NCI-H2227 (cell line): Measurements from ENCODE around the gene CELA3A.
"Not testable (repeated sequence)": the region's sequence is repeated elsewhere in the genome, so short reads cannot be mapped to it uniquely, and the experiment has no call there.

ENCODE experiments used
- DNase-seq: peaks from one replicate; lab custom pipeline; 2025; ENCODE audit not compliant: unreplicated experiment; lab: John Stamatoyannopoulos, UW

Gene CELA3A

GRCh38 chr1:22012752-22013151, 11.3 kb downstream of the CELA3A start:
- DNase-seq: not testable (repeated sequence)

GRCh38 chr1:22014575-22015206, 13.2 kb downstream of the CELA3A start:
- not testable (repeated sequence) for DNase-seq

- DNase-seq: no peak
These were observed 17.4 kb downstream of the CELA3A start for GRCh38 chr1:22018583-22019559.

GRCh38 chr1:22021061-22021460, 19.6 kb downstream of the CELA3A start:
- DNase-seq: no peak

DNA sequence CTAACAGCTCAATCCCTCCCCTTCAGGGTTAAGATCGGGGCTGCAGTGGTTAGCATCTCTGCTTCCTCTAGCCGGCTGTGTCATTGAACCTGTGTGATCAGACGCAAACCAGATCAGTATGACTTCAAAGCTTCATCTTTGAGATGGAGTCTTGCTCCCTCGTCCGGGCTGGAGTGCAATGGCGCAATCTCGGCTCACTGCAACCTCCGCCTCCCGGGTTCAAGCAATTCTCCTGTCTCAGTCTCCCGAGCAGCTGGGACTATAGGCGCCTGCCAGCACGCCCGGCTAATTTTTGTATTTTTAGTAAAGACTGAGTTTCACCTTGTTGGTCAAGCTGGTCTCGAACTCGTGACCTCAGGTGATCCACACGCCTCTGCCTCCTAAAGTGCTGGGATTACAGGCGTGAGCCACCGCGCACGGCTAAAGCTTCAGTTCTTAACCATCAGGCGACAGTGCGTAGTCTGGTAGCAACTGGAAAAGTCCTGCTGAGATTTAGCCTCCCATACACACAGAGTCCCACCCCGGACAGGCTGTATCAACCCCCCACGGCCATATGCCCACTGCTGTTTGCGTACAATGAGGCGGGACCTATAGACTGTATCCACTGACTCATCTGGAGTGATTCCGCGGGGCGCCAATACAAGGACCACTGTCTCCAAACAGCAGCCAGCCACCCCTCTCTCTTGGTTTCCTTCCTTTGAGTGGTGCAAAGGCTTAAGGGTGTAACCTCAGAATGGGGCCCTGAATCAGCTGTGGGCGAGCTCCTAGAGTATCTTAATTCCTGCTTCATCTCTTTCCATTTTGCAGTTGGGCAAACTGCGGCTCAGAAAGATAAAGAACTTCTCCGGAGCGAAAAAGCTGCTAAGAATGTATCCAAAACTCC, 23.3 kb downstream of the CELA3A start:
- peak; percentile 84 for DNase-seq

DNA sequence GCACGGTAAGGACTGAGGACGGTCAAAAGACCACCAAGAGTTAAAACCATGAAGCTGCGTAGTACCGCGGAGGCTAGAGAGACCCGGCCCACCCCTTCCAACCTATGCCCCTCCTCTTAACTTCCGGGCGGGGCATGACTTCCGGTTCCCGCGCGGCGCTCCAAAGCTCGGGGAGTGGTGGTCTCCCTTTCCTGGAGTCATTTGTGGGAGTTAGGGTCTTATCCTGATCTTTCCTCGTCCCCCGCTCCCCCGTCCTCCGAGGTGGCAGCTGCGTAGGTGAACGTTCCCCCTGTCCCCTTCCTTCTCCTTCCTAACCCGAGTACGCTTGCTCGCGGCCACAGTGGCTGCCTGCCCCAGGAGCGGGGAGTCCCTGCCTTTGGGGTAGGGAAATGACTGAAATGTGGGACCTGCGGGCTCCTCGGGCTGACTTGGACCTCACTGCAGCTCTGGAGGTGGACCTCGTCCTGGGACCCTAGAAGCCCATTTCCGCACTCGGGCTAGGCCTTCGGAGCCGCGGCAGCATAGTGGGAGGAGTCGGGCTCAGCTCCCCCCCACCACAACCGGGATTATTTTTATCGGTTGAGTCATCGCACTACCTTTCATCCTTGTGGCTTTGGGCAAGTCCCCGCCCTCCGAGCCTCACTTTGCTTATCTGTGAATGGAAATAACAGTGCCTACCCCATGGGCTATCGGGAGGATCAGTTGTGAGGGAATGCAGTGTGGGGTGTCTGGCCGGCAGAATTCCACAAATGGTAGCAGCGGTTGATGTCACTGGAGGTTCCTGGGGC, 24.1 kb downstream of the CELA3A start:
- peak; percentile 94 for DNase-seq

DNA sequence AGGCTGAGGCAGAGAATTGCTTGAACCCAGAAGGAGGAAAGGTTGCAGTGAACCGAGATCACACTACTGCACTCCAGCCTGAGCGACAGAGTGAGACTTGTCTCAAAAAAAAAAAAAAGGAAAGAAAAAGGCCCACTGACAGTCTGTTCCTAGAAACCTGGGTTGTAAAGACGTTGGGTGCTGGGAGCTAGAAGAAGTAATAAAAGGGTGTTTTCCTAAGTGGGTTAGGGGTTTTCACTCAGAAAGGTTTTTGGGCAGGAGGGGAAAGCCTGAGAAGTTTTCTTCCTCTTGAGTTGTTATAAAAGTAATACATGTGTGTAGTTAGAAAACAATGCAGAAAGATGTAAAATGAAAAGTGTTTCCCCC, 25.4 kb downstream of the CELA3A start:
- no peak for DNase-seq

- no peak for DNase-seq
These were observed 28.6 kb downstream of the CELA3A start for GRCh38 chr1:22030057-22030456.

- no peak for DNase-seq
These were observed 29.0 kb downstream of the CELA3A start for GRCh38 chr1:22030473-22030872.

DNA sequence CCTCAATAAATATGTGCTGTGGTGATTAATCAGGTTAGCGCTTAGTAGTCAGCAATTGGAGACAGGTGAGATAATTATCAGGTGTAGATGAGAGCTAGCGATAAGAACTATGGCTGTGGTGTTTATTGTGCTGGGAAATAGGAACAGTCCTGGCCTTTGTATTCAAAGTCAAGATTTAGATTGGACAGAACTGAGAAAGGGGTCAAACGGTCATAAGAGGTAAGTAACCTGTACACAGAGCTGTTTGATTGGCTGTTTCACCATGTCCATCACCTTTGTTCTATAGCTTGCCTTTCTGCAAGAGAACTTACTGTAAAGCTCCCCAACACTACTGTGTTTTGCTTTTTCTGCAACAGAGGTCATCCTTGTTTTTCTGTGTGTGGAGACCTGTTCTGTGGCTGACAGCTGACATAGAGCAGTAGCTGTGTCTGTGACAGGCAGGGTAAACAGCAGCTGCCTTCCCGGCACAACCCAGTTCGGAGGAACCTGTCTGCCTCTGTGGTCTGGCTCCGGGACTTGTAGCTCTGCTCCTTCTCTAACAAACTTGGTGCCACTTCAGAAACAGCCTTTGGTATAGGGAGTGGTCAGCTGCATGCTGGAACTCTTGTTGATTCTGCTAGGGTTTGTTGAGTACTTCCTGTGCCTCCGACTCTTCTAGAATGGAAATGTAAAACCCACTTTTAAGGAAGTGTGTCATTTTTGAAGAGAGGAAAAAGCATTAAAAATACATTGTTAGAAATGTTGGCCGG, 29.9 kb downstream of the CELA3A start:
- DNase-seq: no peak

GRCh38 chr1:22034834-22035233, 33.4 kb downstream of the CELA3A start:
- not testable (repeated sequence) for DNase-seq

DNA sequence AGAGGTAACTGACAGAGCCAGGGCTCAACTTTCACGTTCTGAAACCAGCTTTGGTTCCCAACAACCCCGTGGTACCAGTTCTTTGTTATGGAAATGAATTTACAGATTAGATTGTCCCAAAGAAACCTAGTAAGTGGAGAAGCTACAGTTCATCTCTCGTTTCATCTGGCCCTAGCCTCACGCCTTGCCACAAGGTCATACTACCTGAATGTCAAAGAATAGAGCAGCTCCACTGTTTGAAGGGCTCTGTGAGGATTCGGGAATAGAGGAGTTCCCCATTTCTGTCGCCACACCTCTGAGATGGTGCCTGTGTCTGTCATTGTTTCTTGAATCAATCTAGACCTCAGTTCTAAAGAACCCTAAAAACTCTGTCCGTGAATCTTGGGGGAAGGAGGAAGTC, 36.1 kb downstream of the CELA3A start:
- DNase-seq: no peak

- DNase-seq: no peak
These were observed 36.6 kb downstream of the CELA3A start for GRCh38 chr1:22038036-22038435.

GRCh38 chr1:22039594-22040285, 38.3 kb downstream of the CELA3A start:
- DNase-seq: peak; percentile 54

GRCh38 chr1:22040286-22040623, 38.8 kb downstream of the CELA3A start:
- no peak for DNase-seq

DNA sequence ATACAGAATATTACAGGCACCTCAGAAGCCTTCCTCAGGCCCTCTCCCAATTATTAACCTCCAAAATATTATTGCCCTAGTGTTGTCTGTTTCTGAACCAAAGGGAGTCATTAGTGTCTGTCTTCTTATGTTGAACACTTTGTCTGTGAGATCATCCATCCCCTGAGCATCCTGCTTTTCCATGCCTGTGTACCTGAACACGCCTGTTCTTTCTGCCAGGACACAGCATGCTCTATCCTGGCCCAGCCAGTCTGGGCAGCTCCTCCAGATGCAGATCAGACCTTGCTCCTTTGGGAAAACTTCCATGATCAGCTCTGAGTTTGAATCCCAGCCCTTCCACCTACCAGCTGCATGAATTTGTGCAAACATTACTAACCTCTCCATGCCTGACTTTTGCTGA, 40.0 kb downstream of the CELA3A start:
- DNase-seq: no peak

DNA sequence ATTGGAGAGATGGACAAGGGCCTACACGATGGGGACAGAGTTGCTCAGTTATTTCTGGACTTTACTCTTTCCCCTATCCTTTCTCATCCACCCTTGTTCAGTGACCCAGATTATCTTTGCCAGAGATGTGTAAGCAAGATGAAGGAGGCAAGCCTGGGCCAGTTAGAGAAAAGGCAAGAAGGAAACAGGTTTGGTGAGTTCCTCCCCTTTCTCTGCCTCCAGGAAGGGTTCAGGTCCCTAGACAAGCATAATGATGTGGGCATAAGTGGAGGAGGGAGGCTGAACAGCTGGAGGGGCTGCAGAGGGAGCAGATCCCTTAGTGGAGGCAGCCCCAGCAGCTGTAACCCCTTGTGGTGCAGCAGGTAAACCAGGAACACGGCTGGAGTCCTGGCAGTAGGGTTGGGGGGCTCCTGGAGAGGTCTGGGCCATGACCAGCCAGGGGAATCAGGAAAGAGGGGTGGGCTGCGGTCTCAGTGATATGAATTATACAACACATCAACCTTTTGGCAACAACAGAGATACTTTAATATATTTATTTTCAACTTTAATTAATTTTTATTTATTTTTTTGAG, 41.8 kb downstream of the CELA3A start:
- DNase-seq: no peak

DNA sequence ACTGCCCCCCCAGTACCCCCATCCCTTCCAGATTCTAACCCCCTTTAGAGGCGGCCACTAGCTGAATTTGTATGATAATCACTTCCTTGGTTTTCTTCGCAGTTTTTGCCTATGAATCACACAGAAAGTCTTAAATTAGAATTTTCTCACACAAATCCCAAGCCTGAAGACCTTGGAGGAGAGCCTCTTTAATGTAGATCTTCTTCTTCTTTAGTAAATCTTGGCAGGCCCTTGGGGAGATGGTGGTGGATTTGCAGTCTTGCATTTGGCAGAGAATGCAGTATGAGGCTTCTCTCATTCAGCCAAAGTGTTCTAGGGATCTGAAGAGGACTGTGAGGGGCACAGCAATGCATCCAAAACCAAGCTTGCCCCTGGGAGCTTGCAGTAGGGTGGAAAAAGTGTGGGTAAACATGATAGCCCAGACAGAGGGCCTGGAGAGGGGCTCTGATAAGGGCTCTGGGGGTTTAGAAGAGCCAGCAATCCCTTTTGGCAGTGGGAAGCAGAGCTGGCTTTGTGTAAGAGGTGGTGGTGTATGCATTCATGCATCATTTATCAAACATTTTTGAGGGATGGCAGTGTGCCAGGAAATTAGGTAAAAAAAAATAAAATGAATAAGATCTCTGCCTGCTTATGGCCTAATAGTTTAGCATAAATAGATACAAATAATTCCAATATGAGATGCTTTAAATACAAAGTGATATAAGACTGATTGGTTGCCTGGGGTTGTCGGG, 43.4 kb downstream of the CELA3A start:
- DNase-seq: no peak
